H9 (cell line): ENCODE data around the gene ZNF658. TPM values are rescaled to one million over a fixed set of nuclear protein-coding genes. Genes with fewer than 3 reads are reported as not detected.
"Not testable (repeated sequence)": the region's sequence is repeated elsewhere in the genome, so short reads cannot be mapped to it uniquely, and the experiment has no call there.

Experiments
- DNase-seq: peaks from one replicate; pipeline ENCODE4 v3.0.0-alpha.2; 2017
- H2AFZ ChIP-seq: one replicate; pipeline ENCODE4 v1.6.1; 2013; ENCODE audit warnings: mild to moderate bottlenecking, low read length, control low read depth, moderate library complexity
- H2AK5ac ChIP-seq: 2 replicates; pipeline ENCODE4 v1.6.1; 2013; ENCODE audit warnings: low read length, control low read depth, mixed read lengths; ENCODE audit not compliant: insufficient read length
- H2BK120ac ChIP-seq: one replicate; pipeline ENCODE4 v1.6.1; 2013; ENCODE audit warnings: low read depth, mild to moderate bottlenecking, low read length, control low read depth, inconsistent platforms; ENCODE audit not compliant: poor library complexity, severe bottlenecking
- H2BK12ac ChIP-seq: 2 replicates; pipeline ENCODE4 v1.6.1; 2013; ENCODE audit warnings: low read length, control low read depth, mixed read lengths, low read depth; ENCODE audit not compliant: insufficient read length
- H2BK15ac ChIP-seq: 2 replicates; pipeline ENCODE4 v1.6.1; 2013; ENCODE audit warnings: low read depth, low read length, control low read depth
- H2BK20ac ChIP-seq: one replicate; pipeline ENCODE4 v1.6.1; 2013; ENCODE audit warnings: low read depth, mild to moderate bottlenecking, low read length, control low read depth, inconsistent platforms; ENCODE audit not compliant: poor library complexity, severe bottlenecking
- H2BK5ac ChIP-seq: 2 replicates; pipeline ENCODE4 v1.6.1; 2013; ENCODE audit warnings: low read length, control low read depth, mixed read lengths; ENCODE audit not compliant: insufficient read length
- H3K14ac ChIP-seq: 2 replicates; pipeline ENCODE4 v1.6.1; 2013; ENCODE audit warnings: low read length, control low read depth; ENCODE audit not compliant: insufficient read depth
- H3K18ac ChIP-seq: 2 replicates; pipeline ENCODE4 v1.6.1; 2013; ENCODE audit warnings: low read depth, mild to moderate bottlenecking, mixed read lengths, low read length, control low read depth; ENCODE audit not compliant: insufficient read length
- H3K23ac ChIP-seq: 2 replicates; pipeline ENCODE4 v1.6.1; 2013; ENCODE audit warnings: low read length, control low read depth, mixed read lengths, low read depth; ENCODE audit not compliant: insufficient read length
- H3K23me2 ChIP-seq: 2 replicates; pipeline ENCODE4 v1.6.1; 2013; ENCODE audit warnings: low read depth, mild to moderate bottlenecking, mixed read lengths, low read length, control low read depth; ENCODE audit not compliant: insufficient read length, poor library complexity, severe bottlenecking
- H3K27ac ChIP-seq: 2 replicates; pipeline ENCODE4 v1.5.1; 2013; ENCODE audit warnings: low read length, control low read depth, mixed read lengths, low read depth; ENCODE audit not compliant: insufficient read length
- H3K27me3 ChIP-seq: 2 replicates; pipeline ENCODE4 v1.6.1; 2013; ENCODE audit warnings: low read length, control low read depth, inconsistent platforms; ENCODE audit not compliant: insufficient read depth
- H3K4ac ChIP-seq: 2 replicates; pipeline ENCODE4 v1.6.1; 2013; ENCODE audit warnings: low read depth, mild to moderate bottlenecking, control low read depth, inconsistent platforms, low read length, moderate library complexity
- H3K4me1 ChIP-seq: 2 replicates; pipeline ENCODE4 v1.6.1; 2013; ENCODE audit warnings: low read length, control low read depth, inconsistent platforms; ENCODE audit not compliant: insufficient read depth
- H3K4me2 ChIP-seq: 2 replicates; pipeline ENCODE4 v1.6.1; 2013; ENCODE audit warnings: low read length, control low read depth, mixed read lengths; ENCODE audit not compliant: insufficient read length, insufficient read depth
- H3K56ac ChIP-seq: 2 replicates; pipeline ENCODE4 v1.6.1; 2013; ENCODE audit warnings: low read depth, mild to moderate bottlenecking, mixed read lengths, low read length, control low read depth; ENCODE audit not compliant: insufficient read length
- H3K79me1 ChIP-seq: 2 replicates; pipeline ENCODE4 v1.6.1; 2013; ENCODE audit warnings: low read depth, mild to moderate bottlenecking, moderate library complexity, low read length, control low read depth, inconsistent platforms; ENCODE audit not compliant: insufficient read depth, poor library complexity, severe bottlenecking
- H3K79me2 ChIP-seq: 2 replicates; pipeline ENCODE4 v1.6.1; 2013; ENCODE audit warnings: low read length, control low read depth, inconsistent platforms; ENCODE audit not compliant: insufficient read depth
- H3K9ac ChIP-seq: 2 replicates; pipeline ENCODE4 v1.6.1; 2013; ENCODE audit warnings: low read length, control low read depth, mixed read lengths; ENCODE audit not compliant: insufficient read length; ENCODE audit errors: extremely low read depth
- H3K9me3 ChIP-seq: one replicate; pipeline ENCODE4 v1.6.1; 2013; ENCODE audit warnings: low read depth, low read length, inconsistent platforms; ENCODE audit not compliant: control insufficient read depth
- H3T11ph ChIP-seq: one replicate; pipeline ENCODE4 v1.6.1; 2013; ENCODE audit warnings: mild to moderate bottlenecking, low read length, control low read depth, inconsistent platforms
- H4K20me1 ChIP-seq: one replicate; pipeline ENCODE4 v1.6.1; 2013; ENCODE audit not compliant: control insufficient read depth, insufficient read length, insufficient read depth
- H4K5ac ChIP-seq: 2 replicates; pipeline ENCODE4 v1.6.1; 2013; ENCODE audit warnings: low read depth, mild to moderate bottlenecking, mixed read lengths, low read length, control low read depth; ENCODE audit not compliant: insufficient read length
- H4K8ac ChIP-seq: replicated peaks from 2 replicates; pipeline ENCODE4 v1.6.1; 2013; ENCODE audit warnings: low read length, control low read depth, mixed read lengths, low read depth; ENCODE audit not compliant: insufficient read length
- H4K91ac ChIP-seq: 2 replicates; pipeline ENCODE4 v1.6.1; 2013; ENCODE audit warnings: low read depth, mild to moderate bottlenecking, moderate library complexity, mixed read lengths, low read length, control low read depth; ENCODE audit not compliant: insufficient read length
- H3K27ac Mint-ChIP-seq, 3 experiments: 2 replicates in 2 of 3; 3 replicates in 1 of 3; pipeline ENCODE4 v1.8.0; 2020 to 2021; ENCODE audit warnings: mixed read lengths in 3 of 3, mild to moderate bottlenecking in 1 of 3, moderate library complexity in 1 of 3
- H3K27me3 Mint-ChIP-seq: 2 replicates; pipeline ENCODE4 v1.8.0; 2021; ENCODE audit warnings: low read depth, mild to moderate bottlenecking, moderate library complexity, mixed read lengths
- H3K36me3 Mint-ChIP-seq, 3 experiments: 2 replicates in 2 of 3; 3 replicates in 1 of 3; pipeline ENCODE4 v1.8.0; 2020 to 2021; ENCODE audit warnings: low read depth in 3 of 3, mixed read lengths in 3 of 3; ENCODE audit not compliant: insufficient read depth in 1 of 3
- H3K4me1 Mint-ChIP-seq, 2 experiments: 2 replicates each; pipeline ENCODE4 v1.8.0; 2020; ENCODE audit warnings: mixed read lengths in 2 of 2
- H3K4me3 Mint-ChIP-seq, 2 experiments: 2 replicates in 1 of 2; 3 replicates in 1 of 2; pipeline ENCODE4 v1.8.0; 2020 to 2021; ENCODE audit warnings: mild to moderate bottlenecking in 2 of 2, mixed read lengths in 2 of 2, moderate library complexity in 1 of 2
- H3K9me3 Mint-ChIP-seq, 2 experiments: 2 replicates in 1 of 2; 3 replicates in 1 of 2; pipeline ENCODE4 v1.8.0; 2020; ENCODE audit warnings: mild to moderate bottlenecking in 2 of 2, mixed read lengths in 2 of 2, moderate library complexity in 1 of 2
- WGBS: extraction: QIAGEN DNeasy Blood & Tissue Kit; methylation state at CpG from one replicate; pipeline ENCODE4 v1.1.7; 2013; ENCODE audit warnings: missing lambda C conversion rate, low lambda C conversion rate, mixed read lengths; ENCODE audit not compliant: insufficient read length; ENCODE audit errors: extremely low coverage; 5-methylcytosine and 5-hydroxymethylcytosine counted together
- total RNA-seq: library from RNA; stranded (reverse); gene quantifications from 2 replicates; pipeline ENCODE4 v1.2.1, GENCODE V29; 2021

ZNF658 gene
- total RNA-seq, 1 experiment from 2014 or later, result 3.6 TPM

GRCh38 chr9:66937662-66938061 lies 37.1 kb downstream of the ZNF658 start:
- not testable (repeated sequence) for H3K4me2 ChIP-seq, H2BK120ac ChIP-seq, H2BK15ac ChIP-seq, H3K4ac ChIP-seq, H3K79me2 ChIP-seq, H3K23ac ChIP-seq, H3K36me3 Mint-ChIP-seq, H4K5ac ChIP-seq, H4K91ac ChIP-seq, H2BK20ac ChIP-seq, H3K4me1 ChIP-seq, H3K4me1 Mint-ChIP-seq, H3K9me3 ChIP-seq, H3K56ac ChIP-seq, H3K27ac Mint-ChIP-seq, H2AFZ ChIP-seq, H3K4me3 Mint-ChIP-seq, H3K9me3 Mint-ChIP-seq, DNase-seq, H3K27me3 ChIP-seq, H3T11ph ChIP-seq, H2AK5ac ChIP-seq, H4K8ac ChIP-seq, H3K18ac ChIP-seq, H3K27me3 Mint-ChIP-seq, H4K20me1 ChIP-seq, H2BK12ac ChIP-seq, H3K23me2 ChIP-seq, H3K14ac ChIP-seq, H2BK5ac ChIP-seq, H3K27ac ChIP-seq, H3K9ac ChIP-seq, H3K79me1 ChIP-seq
- WGBS, result no CpG with 5 or more reads among the region's 3 CpGs

- not testable (repeated sequence) for H3K4me2 ChIP-seq, H3K27ac ChIP-seq, H3K4ac ChIP-seq, H3K27me3 ChIP-seq, H3K4me1 Mint-ChIP-seq, H4K5ac ChIP-seq, H3K9me3 Mint-ChIP-seq, H3K56ac ChIP-seq, H3K27me3 Mint-ChIP-seq, DNase-seq, H4K20me1 ChIP-seq, H3T11ph ChIP-seq, H2BK120ac ChIP-seq, H3K4me1 ChIP-seq, H3K27ac Mint-ChIP-seq, H2AFZ ChIP-seq, H4K8ac ChIP-seq, H3K18ac ChIP-seq, H2BK12ac ChIP-seq, H3K23ac ChIP-seq, H3K79me1 ChIP-seq, H3K9ac ChIP-seq, H2AK5ac ChIP-seq, H2BK20ac ChIP-seq, H4K91ac ChIP-seq, H3K9me3 ChIP-seq, H2BK5ac ChIP-seq, H3K14ac ChIP-seq, H3K79me2 ChIP-seq, H3K36me3 Mint-ChIP-seq, H3K23me2 ChIP-seq, H3K4me3 Mint-ChIP-seq, H2BK15ac ChIP-seq
- WGBS, result no CpG with 5 or more reads among the region's 5 CpGs
Observed at GRCh38 chr9:66938322-66938721, 37.8 kb downstream of the ZNF658 start.
